AG04450 (cell line): ENCODE data around the gene MACROD2. TPM values are rescaled to one million over a fixed set of nuclear protein-coding genes. Genes with fewer than 3 reads are reported as not detected.

Source experiments
- CTCF ChIA-PET: fragments of 300-600, 350-600 bp; formaldehyde crosslinking; extraction: SDS; loops from one replicate; lab custom pipeline; 2022; ENCODE audit warnings: antibody characterized with exemption, inconsistent platforms; lab: Charles Lee
- POLR2A ChIA-PET: fragments of 350-600 bp; formaldehyde crosslinking; extraction: SDS; loops from one replicate; lab custom pipeline; 2021; ENCODE audit warnings: antibody characterized with exemption, inconsistent platforms; lab: Yijun Ruan, JAX
- DNase-seq: peaks from one replicate; pipeline ENCODE4 v3.0.0-alpha.2; 2011; ENCODE audit warnings: low read depth, low spot score
- H3K27ac ChIP-seq: one replicate; pipeline ENCODE4 v1.5.1; 2012; ENCODE audit warnings: low read depth, low read length, control low read depth
- H3K27me3 ChIP-seq: one replicate; pipeline ENCODE4 v1.6.0; 2012; ENCODE audit warnings: low read length; ENCODE audit not compliant: control insufficient read depth, insufficient read depth
- H3K4me3 ChIP-seq: 2 replicates; pipeline ENCODE4 v1.5.1; 2011; ENCODE audit warnings: mild to moderate bottlenecking, low read depth, low read length, control low read depth
- H3K9me3 ChIP-seq: 2 replicates; pipeline ENCODE4 v1.5.1; 2012; ENCODE audit warnings: low read length; ENCODE audit not compliant: control insufficient read depth, insufficient read depth
- CTCF ChIP-seq: IDR thresholded peaks from 2 replicates; pipeline ENCODE4 v1.5.1; 2011; ENCODE audit warnings: low read depth, low read length, control low read depth, inconsistent platforms
- polyA plus RNA-seq: library from polyadenylated mRNA; depleted of rRNA; stranded (reverse); fragments of >200 nt; gene quantifications from 2 replicates; pipeline ENCODE4 v1.2.3, GENCODE V29; 2011

The MACROD2 gene
- polyA plus RNA-seq, 1 experiment, result 0.02 TPM

- no peak for TF ChIP-seq CTCF
- ChIA-PET POLR2A (no interaction called here), CTCF (no interaction called here)
- no peak for DNase-seq
- H3K9me3 ChIP-seq, result no peaks in the 10 kb centered on the region
- H3K27me3 ChIP-seq, result no peaks in the 10 kb centered on the region
- no peak overlapping the region for H3K27ac ChIP-seq
- H3K4me3 ChIP-seq, result no peak overlapping the region
These were observed 2056.7 kb downstream of the MACROD2 start for GRCh38 chr20:16051968-16052367.

GRCh38 chr20:16052456-16052855 is 2057.1 kb downstream of the MACROD2 start:
- POLR2A ChIA-PET, result no interaction called here
- TF ChIP-seq CTCF, result no peak
- no peak for DNase-seq
- no peak overlapping the region for H3K4me3 ChIP-seq
- CTCF ChIA-PET, result no interaction called here
- H3K9me3 ChIP-seq, result no peaks in the 10 kb centered on the region
- H3K27ac ChIP-seq, result no peak overlapping the region
- H3K27me3 ChIP-seq, result no peaks in the 10 kb centered on the region

- Histone ChIP-seq H3K27ac (no peak overlapping the region), H3K4me3 (no peak overlapping the region), H3K27me3 (no peaks in the 10 kb centered on the region), H3K9me3 (no peaks in the 10 kb centered on the region)
- CTCF ChIA-PET, result no interaction called here
- no peak for DNase-seq
- POLR2A ChIA-PET, result no interaction called here
- no peak for TF ChIP-seq CTCF
These were observed 2059.7 kb downstream of the MACROD2 start for GRCh38 chr20:16054985-16055384.

GRCh38 chr20:16057651-16058050 is 2062.3 kb downstream of the MACROD2 start:
- ChIA-PET POLR2A (no interaction called here), CTCF (no interaction called here)
- Histone ChIP-seq H3K9me3 (no peaks in the 10 kb centered on the region), H3K27me3 (no peaks in the 10 kb centered on the region), H3K27ac (no peak overlapping the region), H3K4me3 (no peak overlapping the region)
- no peak for TF ChIP-seq CTCF
- DNase-seq, result no peak

- CTCF ChIA-PET, result no interaction called here
- Histone ChIP-seq H3K9me3 (no peaks in the 10 kb centered on the region), H3K27me3 (no peaks in the 10 kb centered on the region), H3K27ac (no peak overlapping the region), H3K4me3 (no peak overlapping the region)
- TF ChIP-seq CTCF, result no peak
- no peak for DNase-seq
- POLR2A ChIA-PET, result no interaction called here
These were observed 2063.0 kb downstream of the MACROD2 start for GRCh38 chr20:16058268-16058667.
